SK-N-SH treated with all-trans-retinoic acid at 6 μM for 48 hours (cell line): ENCODE data around the gene CHRM4.

Source experiments
- ATAC-seq: fragments of 200-7000 bp; cut with Tn5 transposase; 3 replicates; pipeline ENCODE4 v1.9.1; 2020; ENCODE audit warnings: mild to moderate bottlenecking, moderate library complexity
- ARNTL ChIP-seq: fragments of 450-650 bp; formaldehyde crosslinking; IDR thresholded peaks from 2 replicates; pipeline ENCODE4 v1.5.0; 2020; ENCODE audit warnings: low read depth, mild to moderate bottlenecking, moderate library complexity, borderline replicate concordance
- BACH2 ChIP-seq: fragments of 250-450 bp; sonication (Bioruptor Pico); IDR thresholded peaks from 2 replicates; pipeline ENCODE4 v1.9.0; 2021; ENCODE audit warnings: mild to moderate bottlenecking, borderline replicate concordance
- ESRRG ChIP-seq: fragments of 250-450 bp; sonication (Bioruptor Pico); IDR thresholded peaks from 2 replicates; pipeline ENCODE4 v1.6.1; 2021; ENCODE audit warnings: mild to moderate bottlenecking
- ISL1 ChIP-seq: fragments of 250-450 bp; sonication (Bioruptor Pico); IDR thresholded peaks from 2 replicates; pipeline ENCODE4 v2.1.2; 2022; ENCODE audit warnings: mild to moderate bottlenecking, moderate library complexity
- OSR1 ChIP-seq: fragments of 250-450 bp; sonication (Bioruptor Pico); IDR thresholded peaks from 2 replicates; pipeline ENCODE4 v1.8.0; 2022; ENCODE audit warnings: moderate library complexity, mild to moderate bottlenecking, inconsistent platforms
- PPARA ChIP-seq: fragments of 250-450 bp; sonication (Bioruptor Pico); IDR thresholded peaks from 2 replicates; pipeline ENCODE4 v1.5.0; 2020; ENCODE audit warnings: mild to moderate bottlenecking, borderline replicate concordance
- RARB ChIP-seq: fragments of 250-450 bp; sonication (Bioruptor Pico); IDR thresholded peaks from 2 replicates; pipeline ENCODE4 v1.8.0; 2021; ENCODE audit warnings: mild to moderate bottlenecking, moderate library complexity
- TOX ChIP-seq: fragments of 250-450 bp; sonication (Bioruptor Pico); IDR thresholded peaks from 2 replicates; pipeline ENCODE4 v1.8.0; 2021; ENCODE audit warnings: mild to moderate bottlenecking, moderate library complexity, borderline replicate concordance
- ZC3H10 ChIP-seq: fragments of 250-450 bp; sonication (Bioruptor Pico); IDR thresholded peaks from 2 replicates; pipeline ENCODE4 v1.5.1; 2021; ENCODE audit warnings: mild to moderate bottlenecking, moderate library complexity
- ZFP3 ChIP-seq: fragments of 250-450 bp; sonication (Bioruptor Pico); IDR thresholded peaks from 2 replicates; pipeline ENCODE4 v1.5.0; 2020; ENCODE audit warnings: mild to moderate bottlenecking, moderate library complexity
- ZFP30 ChIP-seq: fragments of 450-650 bp; formaldehyde crosslinking; IDR thresholded peaks from 2 replicates; pipeline ENCODE4 v1.5.0; 2022; ENCODE audit warnings: mild to moderate bottlenecking, moderate library complexity
- ZNF565 ChIP-seq: fragments of 450-650 bp; formaldehyde crosslinking; conservative IDR thresholded peaks from 2 replicates; pipeline ENCODE4 v1.5.0; 2020; ENCODE audit warnings: low read depth, mild to moderate bottlenecking, moderate library complexity
- ZNF70 ChIP-seq: fragments of 450-650 bp; formaldehyde crosslinking; IDR thresholded peaks from 2 replicates; pipeline ENCODE4 v1.5.0; 2020; ENCODE audit warnings: mild to moderate bottlenecking, moderate library complexity
- ZNF8 ChIP-seq: fragments of 450-650 bp; formaldehyde crosslinking; IDR thresholded peaks from 2 replicates; pipeline ENCODE4 v1.5.0; 2020; ENCODE audit warnings: mild to moderate bottlenecking, moderate library complexity
- TF ChIP-seq, protein P1 (sequence below): fragments of 250-450 bp; sonication (Bioruptor Pico); IDR thresholded peaks from 2 replicates; pipeline ENCODE4 v1.5.1; 2020; ENCODE audit warnings: low read depth, mild to moderate bottlenecking, moderate library complexity
- TF ChIP-seq, protein P2 (sequence below): fragments of 250-450 bp; sonication (Bioruptor Pico); IDR thresholded peaks from 2 replicates; pipeline ENCODE4 v1.5.0; 2020; ENCODE audit warnings: mild to moderate bottlenecking, moderate library complexity
- TF ChIP-seq, protein P3 (sequence below): fragments of 250-450 bp; sonication (Bioruptor Pico); IDR thresholded peaks from 2 replicates; pipeline ENCODE4 v1.8.0; 2020; ENCODE audit warnings: mild to moderate bottlenecking, moderate library complexity, borderline replicate concordance
- TF ChIP-seq, protein P4 (sequence below): fragments of 250-450 bp; sonication (Bioruptor Pico); IDR thresholded peaks from 2 replicates; pipeline ENCODE4 v1.8.0; 2021; ENCODE audit warnings: low read depth, mild to moderate bottlenecking, moderate library complexity, borderline replicate concordance

Gene CHRM4

DNA sequence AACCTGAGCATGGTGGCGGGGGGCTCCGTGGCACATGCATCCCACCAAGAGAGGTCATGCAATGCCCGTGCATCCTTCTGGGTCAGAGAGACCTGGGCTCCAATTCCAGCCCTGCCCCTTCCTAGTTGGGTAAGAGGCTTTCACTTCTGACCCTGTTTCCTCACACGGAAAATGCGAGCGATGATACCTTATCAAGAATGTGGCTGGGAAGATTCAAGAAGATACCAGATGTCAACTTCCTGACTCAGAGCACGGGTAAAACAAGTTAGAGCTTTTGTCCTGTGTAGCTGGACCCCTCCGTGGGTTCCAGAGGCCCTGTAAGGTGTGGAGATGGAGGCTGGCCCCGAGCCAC lies 53.0 kb downstream of the CHRM4 start (continued):
- TF ChIP-seq, protein P1, sequence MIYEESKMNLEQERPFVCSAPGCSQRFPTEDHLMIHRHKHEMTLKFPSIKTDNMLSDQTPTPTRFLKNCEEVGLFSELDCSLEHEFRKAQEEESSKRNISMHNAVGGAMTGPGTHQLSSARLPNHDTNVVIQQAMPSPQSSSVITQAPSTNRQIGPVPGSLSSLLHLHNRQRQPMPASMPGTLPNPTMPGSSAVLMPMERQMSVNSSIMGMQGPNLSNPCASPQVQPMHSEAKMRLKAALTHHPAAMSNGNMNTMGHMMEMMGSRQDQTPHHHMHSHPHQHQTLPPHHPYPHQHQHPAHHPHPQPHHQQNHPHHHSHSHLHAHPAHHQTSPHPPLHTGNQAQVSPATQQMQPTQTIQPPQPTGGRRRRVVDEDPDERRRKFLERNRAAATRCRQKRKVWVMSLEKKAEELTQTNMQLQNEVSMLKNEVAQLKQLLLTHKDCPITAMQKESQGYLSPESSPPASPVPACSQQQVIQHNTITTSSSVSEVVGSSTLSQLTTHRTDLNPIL (CRISPR knock-in tag): no peak
- TF ChIP-seq PPARA (no peak), ZNF70 (CRISPR knock-in tag) (no peak)

DNA sequence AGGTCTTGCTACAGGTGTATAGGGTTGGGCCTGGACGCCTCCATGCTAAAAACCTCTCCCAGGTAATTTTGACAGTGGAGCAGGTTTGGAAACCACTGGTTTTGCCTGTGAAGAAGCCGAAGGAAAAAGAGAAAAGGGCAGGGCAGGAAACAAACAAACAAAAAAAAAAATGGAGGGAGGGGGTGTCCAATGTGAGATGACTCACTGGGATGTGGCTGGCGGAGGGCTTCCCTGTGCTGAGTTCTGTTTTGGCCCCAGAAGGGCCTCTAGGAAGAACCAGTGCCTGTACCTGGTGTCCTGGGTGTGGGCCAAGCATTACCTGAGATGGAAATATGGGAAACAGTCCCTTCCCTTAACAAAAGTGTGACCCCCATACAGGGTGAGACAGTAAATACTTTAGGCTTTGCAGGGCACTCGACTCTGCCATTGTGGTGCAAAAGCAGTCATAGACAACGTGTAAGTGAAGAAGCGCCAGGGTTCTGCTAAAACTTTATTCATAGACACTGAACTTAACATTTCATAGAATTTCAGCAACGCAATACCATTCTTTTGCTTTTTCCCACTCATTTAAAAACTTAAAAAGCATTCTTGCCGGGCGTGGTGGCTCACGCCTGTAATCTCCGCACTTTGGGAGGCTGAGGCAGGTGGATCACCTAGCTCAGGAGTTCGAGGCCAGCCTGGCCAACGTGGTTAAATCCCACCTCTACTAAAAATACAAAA lies 53.8 kb downstream of the CHRM4 start:
- no peak for ATAC-seq
- TF ChIP-seq ZFP3 (no peak), ISL1 (CRISPR knock-in tag) (no peak)
- TF ChIP-seq, protein P2, sequence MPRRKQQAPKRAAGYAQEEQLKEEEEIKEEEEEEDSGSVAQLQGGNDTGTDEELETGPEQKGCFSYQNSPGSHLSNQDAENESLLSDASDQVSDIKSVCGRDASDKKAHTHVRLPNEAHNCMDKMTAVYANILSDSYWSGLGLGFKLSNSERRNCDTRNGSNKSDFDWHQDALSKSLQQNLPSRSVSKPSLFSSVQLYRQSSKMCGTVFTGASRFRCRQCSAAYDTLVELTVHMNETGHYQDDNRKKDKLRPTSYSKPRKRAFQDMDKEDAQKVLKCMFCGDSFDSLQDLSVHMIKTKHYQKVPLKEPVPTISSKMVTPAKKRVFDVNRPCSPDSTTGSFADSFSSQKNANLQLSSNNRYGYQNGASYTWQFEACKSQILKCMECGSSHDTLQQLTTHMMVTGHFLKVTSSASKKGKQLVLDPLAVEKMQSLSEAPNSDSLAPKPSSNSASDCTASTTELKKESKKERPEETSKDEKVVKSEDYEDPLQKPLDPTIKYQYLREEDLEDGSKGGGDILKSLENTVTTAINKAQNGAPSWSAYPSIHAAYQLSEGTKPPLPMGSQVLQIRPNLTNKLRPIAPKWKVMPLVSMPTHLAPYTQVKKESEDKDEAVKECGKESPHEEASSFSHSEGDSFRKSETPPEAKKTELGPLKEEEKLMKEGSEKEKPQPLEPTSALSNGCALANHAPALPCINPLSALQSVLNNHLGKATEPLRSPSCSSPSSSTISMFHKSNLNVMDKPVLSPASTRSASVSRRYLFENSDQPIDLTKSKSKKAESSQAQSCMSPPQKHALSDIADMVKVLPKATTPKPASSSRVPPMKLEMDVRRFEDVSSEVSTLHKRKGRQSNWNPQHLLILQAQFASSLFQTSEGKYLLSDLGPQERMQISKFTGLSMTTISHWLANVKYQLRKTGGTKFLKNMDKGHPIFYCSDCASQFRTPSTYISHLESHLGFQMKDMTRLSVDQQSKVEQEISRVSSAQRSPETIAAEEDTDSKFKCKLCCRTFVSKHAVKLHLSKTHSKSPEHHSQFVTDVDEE (CRISPR knock-in tag): no peak

DNA sequence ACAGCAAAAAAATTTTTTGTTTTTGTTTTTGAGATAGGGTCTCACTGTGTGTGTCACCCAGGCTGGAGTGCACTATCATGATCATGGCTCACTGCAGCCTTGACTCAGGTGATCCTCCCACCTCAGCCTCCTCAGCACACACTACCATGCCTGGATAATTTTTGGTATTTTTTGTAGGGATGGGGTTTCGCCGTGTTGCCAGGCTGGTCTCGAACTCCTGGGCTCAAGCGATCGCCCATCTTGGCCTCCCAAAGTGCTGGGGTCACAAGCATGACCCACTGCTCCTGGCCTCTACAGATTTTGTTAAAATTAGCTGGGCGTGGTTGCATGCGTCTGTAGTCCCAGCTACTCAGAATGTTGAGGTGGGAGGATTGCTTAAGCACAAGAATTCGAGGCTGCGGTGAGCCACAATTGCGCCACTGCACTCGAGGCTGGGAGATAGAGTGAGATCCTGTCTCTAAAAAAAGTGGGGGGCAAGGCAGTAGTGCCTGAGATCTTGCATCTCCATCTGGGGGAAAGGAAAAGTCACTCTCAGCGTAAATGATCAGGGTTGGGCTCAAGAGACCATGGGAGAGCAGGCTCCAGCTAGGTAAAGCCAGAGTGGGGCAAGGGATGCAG lies 54.9 kb downstream of the CHRM4 start:
- no peak for ATAC-seq
- TF ChIP-seq ZNF70 (CRISPR knock-in tag) (no peak), ZC3H10 (CRISPR knock-in tag) (no peak), ZFP3 (no peak), ZNF8 (CRISPR knock-in tag) (no peak), ZNF565 (CRISPR knock-in tag) (no peak), RARB (CRISPR knock-in tag) (no peak), ISL1 (CRISPR knock-in tag) (no peak), TOX (CRISPR knock-in tag) (no peak), ESRRG (CRISPR knock-in tag) (no peak), ZFP30 (CRISPR knock-in tag) (no peak), OSR1 (CRISPR knock-in tag) (no peak), ARNTL (CRISPR knock-in tag) (no peak), PPARA (no peak), BACH2 (CRISPR knock-in tag) (no peak)
- TF ChIP-seq, protein P3, sequence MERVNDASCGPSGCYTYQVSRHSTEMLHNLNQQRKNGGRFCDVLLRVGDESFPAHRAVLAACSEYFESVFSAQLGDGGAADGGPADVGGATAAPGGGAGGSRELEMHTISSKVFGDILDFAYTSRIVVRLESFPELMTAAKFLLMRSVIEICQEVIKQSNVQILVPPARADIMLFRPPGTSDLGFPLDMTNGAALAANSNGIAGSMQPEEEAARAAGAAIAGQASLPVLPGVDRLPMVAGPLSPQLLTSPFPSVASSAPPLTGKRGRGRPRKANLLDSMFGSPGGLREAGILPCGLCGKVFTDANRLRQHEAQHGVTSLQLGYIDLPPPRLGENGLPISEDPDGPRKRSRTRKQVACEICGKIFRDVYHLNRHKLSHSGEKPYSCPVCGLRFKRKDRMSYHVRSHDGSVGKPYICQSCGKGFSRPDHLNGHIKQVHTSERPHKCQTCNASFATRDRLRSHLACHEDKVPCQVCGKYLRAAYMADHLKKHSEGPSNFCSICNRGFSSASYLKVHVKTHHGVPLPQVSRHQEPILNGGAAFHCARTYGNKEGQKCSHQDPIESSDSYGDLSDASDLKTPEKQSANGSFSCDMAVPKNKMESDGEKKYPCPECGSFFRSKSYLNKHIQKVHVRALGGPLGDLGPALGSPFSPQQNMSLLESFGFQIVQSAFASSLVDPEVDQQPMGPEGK (CRISPR knock-in tag): no peak
- TF ChIP-seq, protein P1 (CRISPR knock-in tag): no peak
- TF ChIP-seq, protein P4, sequence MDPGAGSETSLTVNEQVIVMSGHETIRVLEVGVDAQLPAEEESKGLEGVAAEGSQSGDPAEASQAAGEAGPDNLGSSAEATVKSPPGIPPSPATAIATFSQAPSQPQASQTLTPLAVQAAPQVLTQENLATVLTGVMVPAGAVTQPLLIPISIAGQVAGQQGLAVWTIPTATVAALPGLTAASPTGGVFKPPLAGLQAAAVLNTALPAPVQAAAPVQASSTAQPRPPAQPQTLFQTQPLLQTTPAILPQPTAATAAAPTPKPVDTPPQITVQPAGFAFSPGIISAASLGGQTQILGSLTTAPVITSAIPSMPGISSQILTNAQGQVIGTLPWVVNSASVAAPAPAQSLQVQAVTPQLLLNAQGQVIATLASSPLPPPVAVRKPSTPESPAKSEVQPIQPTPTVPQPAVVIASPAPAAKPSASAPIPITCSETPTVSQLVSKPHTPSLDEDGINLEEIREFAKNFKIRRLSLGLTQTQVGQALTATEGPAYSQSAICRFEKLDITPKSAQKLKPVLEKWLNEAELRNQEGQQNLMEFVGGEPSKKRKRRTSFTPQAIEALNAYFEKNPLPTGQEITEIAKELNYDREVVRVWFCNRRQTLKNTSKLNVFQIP (CRISPR knock-in tag): no peak
- TF ChIP-seq, protein P2 (CRISPR knock-in tag): no peak
